GM18505 (cell line): Measurements from ENCODE around the gene LCN6.
"Not testable (repeated sequence)": the region's sequence is repeated elsewhere in the genome, so short reads cannot be mapped to it uniquely, and the experiment has no call there.

Source experiments
- ATAC-seq: cut with Tn5 transposase; IDR thresholded peaks from one replicate; pipeline ENCODE4 v1.9.1; 2021; ENCODE audit not compliant: unreplicated experiment
- POLR2A ChIP-seq: IDR thresholded peaks from 4 replicates; pipeline ENCODE4 v1.6.1; 2011; ENCODE audit warnings: borderline replicate concordance; ENCODE audit not compliant: insufficient read depth, insufficient read length; ENCODE audit errors: extremely low read depth

LCN6 gene

GRCh38 chr9:136769710-136770191 is 21.4 kb upstream of the LCN6 start:
- TF ChIP-seq POLR2A, result no peak
- no peak for ATAC-seq

- ATAC-seq, result not testable (repeated sequence)
These were observed 18.2 kb upstream of the LCN6 start for GRCh38 chr9:136766410-136767120.

DNA sequence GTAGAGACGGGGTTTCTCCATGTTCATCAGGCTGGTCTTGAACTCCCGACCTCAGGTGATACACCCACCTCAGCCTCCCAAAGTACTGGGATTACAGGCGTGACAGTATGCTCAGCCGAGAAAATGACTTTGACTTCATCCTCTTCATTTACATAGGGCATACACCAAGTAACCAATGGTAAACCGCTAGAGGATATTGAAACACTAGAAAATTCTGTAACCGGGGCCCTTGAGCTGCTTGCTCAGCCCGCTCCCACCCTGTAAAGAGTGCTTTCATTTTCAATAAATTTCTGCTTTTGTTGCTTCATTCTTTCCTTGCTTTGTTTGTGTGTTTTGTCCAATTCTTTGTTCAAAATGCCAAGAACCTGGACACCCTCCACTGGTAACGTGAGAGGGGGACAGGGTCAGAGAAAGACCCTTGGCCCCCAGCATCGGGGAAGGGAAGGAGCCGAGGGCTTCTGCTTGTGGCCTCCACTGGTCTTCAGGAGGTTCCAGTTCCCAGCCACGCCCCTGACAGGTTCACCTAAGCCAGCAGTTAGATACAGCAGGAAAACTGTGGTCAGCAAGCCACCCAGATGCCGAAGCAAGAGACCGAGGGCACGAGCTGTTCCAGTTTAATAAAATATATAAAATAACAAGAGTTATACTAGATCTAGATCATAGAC is 17.6 kb upstream of the LCN6 start:
- ATAC-seq, result not testable (repeated sequence)

DNA sequence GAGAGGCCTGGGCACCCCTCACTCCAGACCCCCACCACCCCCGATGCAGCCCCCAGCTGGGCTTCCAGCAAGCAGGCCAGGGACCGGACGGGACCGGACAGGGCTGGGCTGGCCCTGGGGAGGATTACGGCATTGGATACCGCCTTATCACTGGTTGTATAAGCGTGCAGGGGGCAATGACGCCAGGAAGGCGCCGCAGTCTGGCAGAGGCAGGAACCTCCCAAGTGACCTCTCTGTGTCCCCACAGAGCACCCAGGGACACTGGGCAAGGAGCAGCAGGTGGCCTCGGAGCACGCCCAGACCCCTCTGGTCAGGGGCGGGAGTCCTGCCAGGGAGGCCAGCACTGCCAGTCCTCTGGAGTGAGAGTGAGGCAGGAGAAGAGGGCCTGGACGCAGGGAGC is 16.7 kb upstream of the LCN6 start:
- TF ChIP-seq POLR2A, result no peak
- ATAC-seq, result no peak

GRCh38 chr9:136764301-136764891 is 16.1 kb upstream of the LCN6 start, which contains the start of gene LCN15:
Gene LCN15, minus strand, starts transcription at chr9:136764518. Its CDS starts 30 bp downstream, at chr9:136764488.
- no peak for ATAC-seq
- no peak for TF ChIP-seq POLR2A

- no peak for TF ChIP-seq POLR2A
These were observed 15.3 kb upstream of the LCN6 start for GRCh38 chr9:136763649-136764035.

DNA sequence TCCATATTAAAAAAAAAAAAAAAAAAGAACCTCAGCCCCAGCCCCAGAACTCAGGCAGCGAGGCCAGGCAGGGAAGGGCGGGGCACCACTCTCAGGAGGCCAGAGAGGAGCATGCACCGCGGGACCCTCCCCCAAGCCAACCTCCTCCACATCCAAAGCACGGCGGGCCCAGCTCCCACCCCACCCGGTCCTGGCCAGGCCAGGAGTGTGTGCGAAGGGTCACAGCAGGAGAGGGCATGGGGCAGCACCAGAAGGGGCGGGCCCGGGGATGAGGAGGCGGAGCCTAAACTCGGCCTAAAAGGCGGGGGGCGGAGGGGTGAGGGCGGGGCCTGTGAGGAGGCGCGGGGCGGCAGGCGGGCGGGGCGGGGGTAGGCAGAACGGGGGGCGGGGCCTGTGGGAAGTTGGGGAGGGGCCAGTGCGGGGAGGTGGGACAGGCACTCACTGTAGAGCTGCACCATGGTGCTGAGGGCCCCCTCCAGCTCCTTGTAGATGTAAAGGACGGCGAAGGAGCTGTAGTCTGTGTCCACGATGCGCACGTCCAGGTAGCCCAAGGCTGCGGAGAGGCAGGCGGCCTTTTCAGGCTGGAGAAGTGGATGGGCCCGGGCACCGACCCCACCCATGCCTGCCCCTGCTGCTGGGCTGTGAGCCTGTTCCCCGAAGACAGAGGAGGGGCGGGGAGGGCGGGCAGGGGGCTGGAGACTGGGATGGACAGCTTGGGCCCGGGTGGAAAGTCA is 14.8 kb upstream of the LCN6 start:
- TF ChIP-seq POLR2A, result no peak
- ATAC-seq, result no peak

More at GRCh38 chr9:136763649-136764035, 15.3 kb upstream of the LCN6 start:
- ATAC-seq, result no peak

GRCh38 chr9:136762221-136762691 is 13.9 kb upstream of the LCN6 start:
- no peak for TF ChIP-seq POLR2A
- ATAC-seq, result no peak

- no peak for ATAC-seq
These were observed 13.2 kb upstream of the LCN6 start for GRCh38 chr9:136761545-136761981.

GRCh38 chr9:136760834-136761544 is 12.7 kb upstream of the LCN6 start:
- not testable (repeated sequence) for ATAC-seq

More at GRCh38 chr9:136761545-136761981, 13.2 kb upstream of the LCN6 start:
- TF ChIP-seq POLR2A, result no peak

DNA sequence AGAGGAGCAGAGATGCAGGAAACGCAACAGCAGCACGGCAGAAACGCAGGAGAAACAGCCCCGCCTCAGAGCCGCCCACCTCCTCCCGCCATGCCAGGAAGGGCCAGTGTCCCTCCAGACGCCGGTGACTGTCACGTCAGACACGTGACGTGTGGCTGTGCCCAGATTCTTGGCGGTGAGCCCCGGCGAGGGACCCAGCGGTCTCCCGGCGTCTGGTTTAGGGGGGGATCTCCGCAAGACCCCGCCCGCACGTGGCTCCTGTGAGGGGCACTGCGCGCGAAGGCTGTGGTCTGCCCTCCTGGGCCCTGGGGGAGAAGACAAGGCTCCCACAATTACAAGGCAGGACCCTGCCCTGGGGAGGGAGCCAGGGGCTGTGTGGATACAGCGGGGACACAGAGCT is 12.1 kb upstream of the LCN6 start:
- TF ChIP-seq POLR2A, result no peak
- ATAC-seq, result no peak

DNA sequence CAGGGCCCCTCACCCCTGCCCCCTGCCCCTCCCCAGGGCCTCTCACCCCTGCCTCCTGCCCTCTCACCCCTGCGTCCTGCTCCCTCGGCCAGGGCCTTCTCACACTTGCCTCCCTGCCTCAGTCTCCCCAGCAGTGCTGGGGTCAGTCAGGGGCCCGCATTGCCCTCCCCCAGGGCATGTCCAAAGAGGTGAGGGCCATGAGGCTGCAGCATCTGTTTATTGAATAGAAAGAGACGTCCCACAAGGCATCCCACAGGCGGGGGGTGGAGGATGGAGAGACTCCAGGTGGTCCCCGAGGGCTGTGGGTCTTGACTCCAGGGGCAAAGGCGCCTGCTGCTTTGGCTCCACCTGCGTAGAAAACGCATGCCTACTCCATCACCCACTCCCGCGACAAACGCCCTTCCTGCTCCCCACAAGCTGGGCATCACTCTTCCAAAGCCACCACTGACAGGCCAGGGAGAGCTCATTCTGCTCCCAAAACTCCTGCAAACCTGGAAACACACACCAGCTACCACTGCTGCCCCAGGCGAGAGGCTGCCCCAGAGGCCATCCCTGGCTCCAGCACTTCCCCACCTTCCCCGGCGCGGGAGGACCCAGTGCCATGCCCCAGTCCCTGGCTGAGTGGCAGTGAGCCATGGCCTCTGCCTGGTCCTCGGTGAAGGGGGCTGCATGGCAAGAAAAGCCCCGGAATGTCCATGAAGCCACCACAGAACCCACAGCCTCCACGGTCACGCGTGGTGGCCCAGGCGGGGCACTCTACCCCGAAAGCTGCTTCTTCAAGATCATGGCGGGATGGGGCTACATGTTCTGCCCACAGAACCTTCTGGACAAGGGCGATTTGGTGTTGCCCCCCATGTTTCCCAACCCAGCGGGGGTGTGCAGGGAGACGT is 11.4 kb upstream of the LCN6 start:
- no peak for ATAC-seq
- no peak for TF ChIP-seq POLR2A

DNA sequence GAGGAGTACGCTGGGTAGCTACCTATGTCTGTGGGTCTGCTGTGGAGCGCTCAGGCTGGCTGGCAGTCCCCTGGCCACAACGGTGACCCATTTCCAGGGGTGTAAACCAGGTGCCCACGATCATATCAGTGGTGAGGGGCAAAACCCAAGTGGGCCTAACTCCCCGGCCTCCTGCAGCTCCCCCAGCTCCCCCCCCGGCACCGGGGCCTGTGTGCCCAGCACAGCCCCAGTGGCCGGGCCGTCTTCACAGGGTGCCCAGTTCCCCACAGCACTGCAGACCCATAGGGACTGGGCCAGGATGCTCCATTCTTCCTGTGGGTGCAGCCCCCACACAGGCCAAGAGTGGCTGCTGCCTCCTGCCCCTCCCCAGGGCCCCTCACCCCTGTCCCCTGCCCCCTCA is 10.7 kb upstream of the LCN6 start:
- ATAC-seq, result no peak
- no peak for TF ChIP-seq POLR2A
